Measurements from ENCODE around the gene CEACAM19. TPM values are rescaled to one million over a fixed set of nuclear protein-coding genes. Genes with fewer than 3 reads are reported as not detected.

Gene CEACAM19
- total RNA-seq, 4 donors from 2014 or later: 0.49 to 1.5 (median 1.2) TPM

GRCh38 chr19:44661904-44662303 is 9.4 kb upstream of the CEACAM19 start:
- no peak for TF ChIP-seq CTCF (IDR thresholded peaks at IDR 0.05; ENCODE audit: low read depth)

- TF ChIP-seq CTCF (IDR thresholded peaks at IDR 0.05; ENCODE audit: low read depth): no peak
Measured at GRCh38 chr19:44662691-44663385, 8.4 kb upstream of the CEACAM19 start.

- TF ChIP-seq CTCF (IDR thresholded peaks at IDR 0.05; ENCODE audit: low read depth): no peak
Measured at GRCh38 chr19:44663996-44664395, 7.3 kb upstream of the CEACAM19 start.

- TF ChIP-seq CTCF (IDR thresholded peaks at IDR 0.05; ENCODE audit: low read depth): no peak
Measured at GRCh38 chr19:44664976-44665375, 6.3 kb upstream of the CEACAM19 start.

GRCh38 chr19:44666852-44667556 is 4.3 kb upstream of the CEACAM19 start:
- TF ChIP-seq CTCF (IDR thresholded peaks at IDR 0.05; ENCODE audit: low read depth): no peak

- no peak for TF ChIP-seq CTCF (IDR thresholded peaks at IDR 0.05; ENCODE audit: low read depth)
Measured at GRCh38 chr19:44668985-44669764, 2.1 kb upstream of the CEACAM19 start.

GRCh38 chr19:44672226-44672625 is 944 bp downstream of the CEACAM19 start:
- TF ChIP-seq CTCF (IDR thresholded peaks at IDR 0.05; ENCODE audit: low read depth): no peak

Data from subcutaneous adipose tissue (tissue), 4 donors.